NCI-H82 (cell line): ENCODE measurements around the gene NRM.
"Not testable (repeated sequence)": the region's sequence is repeated elsewhere in the genome, so short reads cannot be mapped to it uniquely, and the experiment has no call there.

ENCODE experiments used
- DNase-seq: peaks from one replicate; lab custom pipeline; 2025; lab: John Stamatoyannopoulos, UW

NRM gene

GRCh38 chr6:30664994-30665767 lies 25.6 kb downstream of the NRM start:
- DNase-seq, result no peak

GRCh38 chr6:30657922-30658321 lies 32.9 kb downstream of the NRM start:
- DNase-seq, result not testable (repeated sequence)

- DNase-seq, result no peak
Measured at GRCh38 chr6:30657454-30657853, 33.3 kb downstream of the NRM start.

GRCh38 chr6:30656513-30656912 lies 34.3 kb downstream of the NRM start:
- DNase-seq, result no peak

- DNase-seq, result no peak
Measured at GRCh38 chr6:30655743-30656094, 35.1 kb downstream of the NRM start.

- DNase-seq, result no peak
Measured at GRCh38 chr6:30654798-30655742, 35.7 kb downstream of the NRM start.

GRCh38 chr6:30651143-30651542 lies 39.6 kb downstream of the NRM start:
- DNase-seq, result no peak

- peak; percentile 96 for DNase-seq
Measured at GRCh38 chr6:30647242-30648116, 43.3 kb downstream of the NRM start.

GRCh38 chr6:30646450-30647241 lies 44.1 kb downstream of the NRM start, which contains the start of gene C6orf136:
C6orf136 (plus strand) TSS chr6:30647133; CDS start chr6:30647232, 99 bp downstream.
- peak; percentile 97 for DNase-seq

GRCh38 chr6:30645989-30646388 lies 44.8 kb downstream of the NRM start:
- peak; percentile 38 for DNase-seq

- no peak for DNase-seq
Measured at GRCh38 chr6:30644769-30645168, 46.0 kb downstream of the NRM start.

GRCh38 chr6:30643656-30644055 lies 47.1 kb downstream of the NRM start:
- no peak for DNase-seq

- DNase-seq, result no peak
Measured at GRCh38 chr6:30641048-30641447, 49.7 kb downstream of the NRM start.

GRCh38 chr6:30640481-30640880 lies 50.3 kb downstream of the NRM start:
- no peak for DNase-seq
